ENCODE data around the gene SRC.

SRC gene

GRCh38 chr20:37426978-37427377 is 81.0 kb downstream of the SRC start:
- no peak for DNase-seq (ENCODE audit: low read depth in 2 of 2)

GRCh38 chr20:37430044-37430443 is 84.1 kb downstream of the SRC start:
- no peak for DNase-seq (ENCODE audit: low read depth in 2 of 2)

- no peak for DNase-seq (ENCODE audit: low read depth in 2 of 2)
Measured at GRCh38 chr20:37430778-37431460, 85.0 kb downstream of the SRC start.

GRCh38 chr20:37431786-37432185 is 85.8 kb downstream of the SRC start:
- no peak for DNase-seq (ENCODE audit: low read depth in 2 of 2)

GRCh38 chr20:37432606-37433005 is 86.7 kb downstream of the SRC start:
- no peak for DNase-seq (ENCODE audit: low read depth in 2 of 2)

GRCh38 chr20:37435607-37436006 is 89.7 kb downstream of the SRC start:
- no peak for DNase-seq (ENCODE audit: low read depth in 2 of 2)

GRCh38 chr20:37436527-37437186 is 90.7 kb downstream of the SRC start:
- no peak for DNase-seq (ENCODE audit: low read depth in 2 of 2)

GRCh38 chr20:37437676-37438075 is 91.7 kb downstream of the SRC start:
- no peak for DNase-seq (ENCODE audit: low read depth in 2 of 2)

GRCh38 chr20:37438464-37439222 is 92.7 kb downstream of the SRC start:
- DNase-seq (ENCODE audit: low read depth in 2 of 2) = no peak

- DNase-seq (ENCODE audit: low read depth in 2 of 2) = no peak
Measured at GRCh38 chr20:37439223-37439933, 93.4 kb downstream of the SRC start.

- DNase-seq (ENCODE audit: low read depth in 2 of 2) = no peak
Measured at GRCh38 chr20:37441023-37441422, 95.1 kb downstream of the SRC start.

- no peak for DNase-seq (ENCODE audit: low read depth in 2 of 2)
Measured at GRCh38 chr20:37442547-37442946, 96.6 kb downstream of the SRC start.

GRCh38 chr20:37442986-37443385 is 97.0 kb downstream of the SRC start:
- no peak for DNase-seq (ENCODE audit: low read depth in 2 of 2)

GRCh38 chr20:37443596-37443995 is 97.7 kb downstream of the SRC start:
- no peak for DNase-seq (ENCODE audit: low read depth in 2 of 2)

- DNase-seq (ENCODE audit: low read depth in 2 of 2) = no peak
Measured at GRCh38 chr20:37445041-37445440, 99.1 kb downstream of the SRC start.

GRCh38 chr20:37446286-37447032 is 100.5 kb downstream of the SRC start:
- no peak for DNase-seq (ENCODE audit: low read depth in 2 of 2)

GRCh38 chr20:37447688-37448087 is 101.7 kb downstream of the SRC start:
- DNase-seq (ENCODE audit: low read depth in 2 of 2) = no peak

GRCh38 chr20:37449276-37449675 is 103.3 kb downstream of the SRC start:
- no peak for DNase-seq (ENCODE audit: low read depth in 2 of 2)

- DNase-seq (ENCODE audit: low read depth in 2 of 2) = no peak
Measured at GRCh38 chr20:37450344-37450743, 104.4 kb downstream of the SRC start.

- DNase-seq (ENCODE audit: low read depth in 2 of 2) = no peak
Measured at GRCh38 chr20:37451616-37452015, 105.7 kb downstream of the SRC start.

GRCh38 chr20:37452236-37452635 is 106.3 kb downstream of the SRC start:
- no peak for DNase-seq (ENCODE audit: low read depth in 2 of 2)

GRCh38 chr20:37453288-37453687 is 107.3 kb downstream of the SRC start:
- no peak for DNase-seq (ENCODE audit: low read depth in 2 of 2)

Data from stimulated activated CD4-positive, alpha-beta T cell treated with anti-CD3 and anti-CD28 coated beads, Interleukin-1b, Interleukin-23, amount 100 ng/mL, for 1 hour (primary cell).